T-cell (primary cell): ENCODE data around the gene PEX6. TPM values are rescaled to one million over a fixed set of nuclear protein-coding genes. Genes with fewer than 3 reads are reported as not detected.

Source experiments
- ATAC-seq, 4 experiments: fragments of 200-7000 bp in 3 of 4; fragments of 150-1000 bp in 1 of 4; cut with Tn5 transposase; replicated peaks in 1 of 4; 1 replicate in 3 of 4; 2 replicates in 1 of 4; pipeline ENCODE4 v1.10.0; 2021; ENCODE audit warnings: moderate library complexity in 3 of 4, mild to moderate bottlenecking in 2 of 4, moderate number of reproducible peaks in 1 of 4
- CTCF ChIA-PET, 2 donors: fragments of 300-600 bp; sonication (Branson Sonifier 250); formaldehyde crosslinking; loops; one replicate each; lab custom pipeline; 2022; ENCODE audit warnings: antibody characterized with exemption in 2 of 2; lab: Charles Lee
- POLR2A ChIA-PET, 2 donors: fragments of 300-600 bp; sonication (Branson Sonifier 250); formaldehyde crosslinking; loops; one replicate each; lab custom pipeline; 2022; ENCODE audit warnings: antibody characterized with exemption in 2 of 2; lab: Charles Lee
- DNase-seq, 35 experiments: peaks; one replicate each; pipeline versions ENCODE4 v3.0.0 to v3.0.0-alpha.2; 2013 to 2023
- H3K27ac ChIP-seq: one replicate; pipeline ENCODE4 v1.5.1; 2013; ENCODE audit warnings: low read length
- H3K27me3 ChIP-seq, 2 experiments: replicated peaks in 1 of 2; 1 replicate in 1 of 2; 2 replicates in 1 of 2; pipeline versions ENCODE4 v1.6.1 to v1.7.0; 2013; ENCODE audit warnings: low read length in 1 of 2, mixed read lengths in 1 of 2; ENCODE audit not compliant: control insufficient read depth in 2 of 2, insufficient read depth in 2 of 2; ENCODE audit errors: extremely low read depth in 1 of 2
- H3K36me3 ChIP-seq, 2 donors: 1 replicate in 1 of 2; 2 replicates in 1 of 2; pipeline versions ENCODE4 v1.6.1 to v1.7.0; 2013; ENCODE audit warnings: low read length in 1 of 2; ENCODE audit not compliant: control insufficient read depth in 2 of 2, insufficient read depth in 1 of 2; ENCODE audit errors: extremely low read depth in 1 of 2
- H3K4me1 ChIP-seq, 2 experiments: 1 replicate in 1 of 2; 2 replicates in 1 of 2; pipeline versions ENCODE4 v1.6.1 to v1.7.0; 2013; ENCODE audit warnings: low read length in 2 of 2, mixed read lengths in 1 of 2; ENCODE audit not compliant: insufficient read depth in 2 of 2, control insufficient read depth in 1 of 2; ENCODE audit errors: extremely low read depth in 1 of 2
- H3K4me3 ChIP-seq, 2 donors: 1 replicate in 1 of 2; 2 replicates in 1 of 2; pipeline versions ENCODE4 v1.5.1 to v1.7.0; 2013; ENCODE audit warnings: mild to moderate bottlenecking in 2 of 2, low read length in 1 of 2, moderate library complexity in 1 of 2; ENCODE audit not compliant: control insufficient read depth in 1 of 2; ENCODE audit errors: extremely low read depth in 1 of 2
- H3K9me3 ChIP-seq: 2 replicates; pipeline ENCODE4 v1.7.0; 2013
- H3K27ac Mint-ChIP-seq, 2 donors: one replicate each; pipeline ENCODE4 v1.8.0; 2020 to 2021; ENCODE audit warnings: mild to moderate bottlenecking in 2 of 2, mixed read lengths in 2 of 2
- H3K27me3 Mint-ChIP-seq, 2 donors: one replicate each; pipeline ENCODE4 v1.8.0; 2021 to 2022; ENCODE audit warnings: mixed read lengths in 2 of 2
- H3K36me3 Mint-ChIP-seq: one replicate; pipeline ENCODE4 v1.8.0; 2021; ENCODE audit warnings: mixed read lengths
- H3K4me1 Mint-ChIP-seq, 3 donors: one replicate each; pipeline ENCODE4 v1.8.0; 2020 to 2022; ENCODE audit warnings: mixed read lengths in 3 of 3, mild to moderate bottlenecking in 1 of 3
- H3K4me3 Mint-ChIP-seq, 3 donors: one replicate each; pipeline ENCODE4 v1.8.0; 2020 to 2022; ENCODE audit warnings: mild to moderate bottlenecking in 3 of 3, mixed read lengths in 3 of 3, moderate library complexity in 3 of 3
- H3K9me3 Mint-ChIP-seq, 3 donors: one replicate each; pipeline ENCODE4 v1.8.0; 2020 to 2022; ENCODE audit warnings: mixed read lengths in 3 of 3
- WGBS: methylation state at CpG from one replicate; pipeline ENCODE4 v1.1.5; 2013; ENCODE audit warnings: missing lambda C conversion rate; ENCODE audit not compliant: insufficient coverage; 5-methylcytosine and 5-hydroxymethylcytosine counted together
- total RNA-seq, 35 experiments: library from RNA in 6 of 35; stranded (reverse) in 6 of 35; fragments of 120-200 nt in 1 of 35; gene quantifications; one replicate each; pipeline versions ENCODE4 v1.2.1 to v1.2.4 and lab custom pipeline; 2013 to 2026

Gene PEX6
- total RNA-seq, 5 donors from 2014 or later (not counting 1 experiment from before 2014, with no cell fraction given) = 20.5 to 30.5 (median 27.4) TPM

- Histone ChIP-seq H3K27me3 (no peaks in the 10 kb centered on the region), H3K4me1 (peaks cover 4 to 10% of the 10 kb centered on the region in 2 experiments), H3K36me3 (no peaks in the 10 kb centered on the region), H3K4me3 (no peak overlapping the region), H3K27ac (no peak overlapping the region), H3K9me3 (no peaks in the 10 kb centered on the region)
- Mint-ChIP-seq H3K4me3 (no peak overlapping the region), H3K36me3 (no peaks in the 10 kb centered on the region), H3K27me3 (no peaks in the 10 kb centered on the region), H3K9me3 (no peaks in the 10 kb centered on the region), H3K4me1 (peaks cover 5 to 6% (median 5%) of the 10 kb centered on the region in 3 donors), H3K27ac (no peak overlapping the region)
- POLR2A ChIA-PET = interaction anchor here in 1 of 2 donors (0.6 kb wide), 1 partner anchor 240 kb away, joined by 4 read pairs; no protein-coding TSS in a partner anchor
- DNase-seq (no peak), ATAC-seq (no peak)
- CTCF ChIA-PET = no interaction called here
- WGBS = 100% methylated on average over 1 of the region's 2 CpGs
These were observed 55.3 kb downstream of the PEX6 start for GRCh38 chr6:42923666-42924065.

- CTCF ChIA-PET = interaction anchor here in 1 of 2 donors (0.7 to 0.8 kb wide), 2 partner anchors 53 to 222 kb away, joined by 4 read pairs; no protein-coding TSS in a partner anchor
- POLR2A ChIA-PET = no interaction called here
- no peak overlapping the region for H3K4me3 ChIP-seq
- H3K4me1 Mint-ChIP-seq = no peaks in the 10 kb centered on the region
- H3K27me3 Mint-ChIP-seq = no peaks in the 10 kb centered on the region
- no peak overlapping the region for H3K27ac ChIP-seq
- H3K27me3 ChIP-seq = no peaks in the 10 kb centered on the region
- H3K36me3 Mint-ChIP-seq = no peaks in the 10 kb centered on the region
- no peak overlapping the region for H3K27ac Mint-ChIP-seq
- no peak for DNase-seq
- no peaks in the 10 kb centered on the region for H3K9me3 ChIP-seq
- no peaks in the 10 kb centered on the region for H3K36me3 ChIP-seq
- H3K4me3 Mint-ChIP-seq = no peak overlapping the region
- 57% methylated on average over 2 of the region's 6 CpGs for WGBS
- no peaks in the 10 kb centered on the region for H3K9me3 Mint-ChIP-seq
- ATAC-seq = no peak
- H3K4me1 ChIP-seq = no peaks in the 10 kb centered on the region
These were observed 57.2 kb downstream of the PEX6 start for GRCh38 chr6:42921801-42922200.

- POLR2A ChIA-PET = interaction anchor here (0.5 to 0.6 kb wide), 2 partner anchors 100 to 177 kb away, joined by 3 read pairs; no protein-coding TSS in a partner anchor
- H3K27ac Mint-ChIP-seq = no peak overlapping the region
- H3K9me3 Mint-ChIP-seq = no peaks in the 10 kb centered on the region
These were observed 62.7 kb downstream of the PEX6 start for GRCh38 chr6:42916288-42916687.

GRCh38 chr6:42915732-42916131 lies 63.2 kb downstream of the PEX6 start, which contains the start of gene PTCRA:
PTCRA (plus strand) TSS chr6:42916053; CDS start chr6:42916070, 17 bp downstream.
- H3K27ac ChIP-seq = no peak within 1 kb of the TSS
- DNase-seq = no peak
- ChIA-PET POLR2A (interaction anchor here (0.5 to 0.7 kb wide), 2 partner anchors 100 to 406 kb away, joined by 3 to 4 read pairs; no protein-coding TSS in a partner anchor), CTCF (no interaction called here)
- peaks cover 4 to 16% of the 10 kb centered on the region in 2 donors for H3K27me3 Mint-ChIP-seq
- H3K4me1 Mint-ChIP-seq = peaks cover 0 to 4% (median 3%) of the 10 kb centered on the region in 3 donors
- no peak within 1 kb of the TSS for H3K4me3 Mint-ChIP-seq
- H3K36me3 ChIP-seq = no peaks in the 10 kb centered on the region
- no peak within 1 kb of the TSS for H3K4me3 ChIP-seq
- H3K27me3 ChIP-seq = peaks cover 0 to 27% of the 10 kb centered on the region in 2 experiments
- H3K27ac Mint-ChIP-seq = no peak within 1 kb of the TSS
- 79% methylated on average over 8 of the region's 10 CpGs for WGBS
- ATAC-seq = no peak
- H3K9me3 ChIP-seq = no peaks in the 10 kb centered on the region
- no peaks in the 10 kb centered on the region for H3K36me3 Mint-ChIP-seq
- no peaks in the 10 kb centered on the region for H3K9me3 Mint-ChIP-seq
- peaks cover 5 to 8% of the 10 kb centered on the region in 2 experiments for H3K4me1 ChIP-seq

More at GRCh38 chr6:42916288-42916687, 62.7 kb downstream of the PEX6 start:
- no peak for DNase-seq
- no peaks in the 10 kb centered on the region for H3K36me3 Mint-ChIP-seq
- Histone ChIP-seq H3K4me3 (no peak overlapping the region), H3K27me3 (peaks cover 0 to 22% of the 10 kb centered on the region in 2 experiments), H3K27ac (no peak overlapping the region), H3K4me1 (peaks cover 4% of the 10 kb centered on the region in 2 experiments), H3K36me3 (no peaks in the 10 kb centered on the region), H3K9me3 (no peaks in the 10 kb centered on the region)
- H3K27me3 Mint-ChIP-seq = peaks cover 1 to 14% of the 10 kb centered on the region in 2 donors
- CTCF ChIA-PET = interaction anchor here in 1 of 2 donors (0.5 kb wide), 1 partner anchor 648 kb away, joined by 5 read pairs; no protein-coding TSS in a partner anchor
- H3K4me1 Mint-ChIP-seq = peaks cover 0 to 1% (median 1%) of the 10 kb centered on the region in 3 donors
- no CpG with 5 or more reads among the region's 1 CpG for WGBS
- no peak for ATAC-seq
- H3K4me3 Mint-ChIP-seq = no peak overlapping the region

GRCh38 chr6:42914546-42914945 lies 64.4 kb downstream of the PEX6 start:
- POLR2A ChIA-PET = interaction anchor here in 1 of 2 donors (0.6 kb wide), 1 partner anchor 210 kb away, joined by 5 read pairs; no protein-coding TSS in a partner anchor
- 47% methylated on average over 2 of the region's 4 CpGs for WGBS

More at GRCh38 chr6:42914546-42914945, 64.4 kb downstream of the PEX6 start:
- ATAC-seq (no peak), DNase-seq (no peak)
- Mint-ChIP-seq H3K9me3 (no peaks in the 10 kb centered on the region), H3K27me3 (peaks cover 4 to 16% of the 10 kb centered on the region in 2 donors), H3K4me3 (no peak overlapping the region), H3K36me3 (no peaks in the 10 kb centered on the region), H3K4me1 (peaks cover 0 to 4% (median 3%) of the 10 kb centered on the region in 3 donors), H3K27ac (no peak overlapping the region)
- Histone ChIP-seq H3K36me3 (no peaks in the 10 kb centered on the region), H3K4me3 (no peak overlapping the region), H3K27ac (no peak overlapping the region), H3K4me1 (peaks cover 5 to 8% of the 10 kb centered on the region in 2 experiments), H3K27me3 (peaks cover 0 to 32% of the 10 kb centered on the region in 2 experiments), H3K9me3 (no peaks in the 10 kb centered on the region)
- CTCF ChIA-PET = interaction anchor here in 1 of 2 donors (0.6 to 0.7 kb wide), 3 partner anchors 133 to 613 kb away, joined by 3 read pairs; no protein-coding TSS in a partner anchor
